CD4-positive, alpha-beta T cell treated with Interferon alpha-2 for 1 hour (primary cell): Measurements from ENCODE around the gene CHST8.

Source experiments
- DNase-seq, 2 donors: peaks; one replicate each; pipeline ENCODE4 v3.0.0-alpha.2; 2020 to 2022

CHST8 gene

DNA sequence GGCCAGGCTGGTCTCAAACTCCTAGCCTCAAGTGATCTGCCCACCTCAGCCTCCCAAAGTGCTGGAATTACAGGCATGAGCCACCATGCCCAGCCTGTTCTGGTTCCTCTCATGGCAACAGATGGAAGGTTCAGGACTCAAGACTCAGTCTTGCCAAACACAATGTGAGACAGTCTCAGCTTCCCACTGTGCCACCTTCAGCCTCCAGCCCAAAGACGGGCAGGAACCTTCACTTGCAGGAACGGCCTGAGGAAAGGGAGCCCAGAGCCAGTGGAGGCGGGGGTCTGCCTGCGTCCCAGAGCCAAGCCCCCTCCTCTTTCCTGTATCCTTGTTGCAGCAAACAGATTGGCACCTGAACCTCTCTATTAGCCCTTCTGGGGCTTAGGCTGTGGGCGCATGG lies 2.9 kb upstream of the CHST8 start:
- DNase-seq: no peak

DNA sequence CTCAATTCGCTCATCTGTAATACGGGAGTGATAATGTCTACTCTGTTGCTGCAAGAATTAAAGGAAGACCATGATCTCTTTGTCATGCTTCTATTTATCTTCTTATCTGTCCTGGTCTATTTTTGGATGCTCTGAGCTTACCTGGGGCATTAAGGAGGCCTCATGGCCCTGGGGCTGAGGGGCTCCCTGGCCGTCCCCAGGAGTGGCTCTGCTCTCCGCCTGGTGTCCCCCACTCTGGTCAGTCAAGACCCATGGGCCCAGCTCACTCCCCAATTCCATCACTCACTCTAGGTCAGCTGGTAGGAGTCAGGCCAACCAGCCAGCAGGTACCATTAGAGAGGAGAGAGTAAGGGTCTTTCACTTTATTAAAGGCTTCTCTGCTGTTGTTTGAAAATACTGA lies 1.1 kb upstream of the CHST8 start:
- DNase-seq: no peak

DNA sequence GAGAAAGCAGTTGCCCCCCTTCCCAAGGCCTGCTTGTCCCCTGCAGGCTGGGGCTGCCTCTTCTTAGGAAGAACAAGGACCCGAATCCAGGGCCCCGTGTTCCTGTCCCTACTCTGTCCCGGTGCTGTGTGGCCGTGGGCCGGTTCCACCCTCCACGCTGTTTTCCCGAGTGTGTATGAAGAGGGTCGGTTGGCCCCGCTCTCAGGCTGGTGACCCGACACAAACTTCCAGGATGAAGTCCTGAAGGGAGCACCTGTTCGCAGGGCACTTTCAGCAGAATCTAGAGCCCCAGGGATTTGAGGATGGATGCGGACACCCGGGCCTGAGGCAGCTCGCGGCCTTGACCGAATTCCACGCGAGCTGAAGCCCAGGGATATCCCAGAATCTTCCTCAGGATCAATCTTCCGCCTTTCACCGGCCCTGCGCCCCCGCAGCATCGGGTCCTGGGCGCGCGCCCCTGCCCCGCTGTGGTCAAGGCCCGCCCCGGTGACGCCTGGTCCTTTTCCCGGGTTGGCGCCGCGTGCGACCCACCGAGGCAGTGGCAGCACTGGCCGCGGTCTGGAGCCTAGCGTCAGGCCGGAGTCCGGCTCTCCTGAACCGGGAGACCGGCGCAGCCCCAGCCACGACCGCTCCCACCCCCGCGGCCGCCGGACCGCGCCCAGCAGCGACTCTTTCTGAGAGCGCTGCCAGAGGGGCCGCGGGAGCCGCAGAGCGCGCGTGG lies 528 bp upstream of the CHST8 start:
- no peak for DNase-seq

DNA sequence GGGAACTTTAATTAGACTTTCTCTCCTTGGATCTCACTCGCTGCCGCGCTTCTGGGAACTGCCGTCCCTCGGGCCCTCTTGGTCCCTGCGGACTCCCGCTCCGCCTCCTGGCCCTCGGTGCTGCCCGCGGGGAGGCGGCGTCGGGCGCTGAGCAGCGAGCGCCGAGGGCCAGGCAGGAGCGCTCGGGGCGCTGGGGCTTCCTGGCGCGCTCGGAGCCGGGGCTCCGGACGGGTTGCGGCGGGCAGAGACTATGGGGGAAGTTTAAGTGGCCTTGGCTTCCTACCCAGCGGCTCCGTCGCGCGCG lies 704 bp downstream of the CHST8 start:
- DNase-seq: no peak

DNA sequence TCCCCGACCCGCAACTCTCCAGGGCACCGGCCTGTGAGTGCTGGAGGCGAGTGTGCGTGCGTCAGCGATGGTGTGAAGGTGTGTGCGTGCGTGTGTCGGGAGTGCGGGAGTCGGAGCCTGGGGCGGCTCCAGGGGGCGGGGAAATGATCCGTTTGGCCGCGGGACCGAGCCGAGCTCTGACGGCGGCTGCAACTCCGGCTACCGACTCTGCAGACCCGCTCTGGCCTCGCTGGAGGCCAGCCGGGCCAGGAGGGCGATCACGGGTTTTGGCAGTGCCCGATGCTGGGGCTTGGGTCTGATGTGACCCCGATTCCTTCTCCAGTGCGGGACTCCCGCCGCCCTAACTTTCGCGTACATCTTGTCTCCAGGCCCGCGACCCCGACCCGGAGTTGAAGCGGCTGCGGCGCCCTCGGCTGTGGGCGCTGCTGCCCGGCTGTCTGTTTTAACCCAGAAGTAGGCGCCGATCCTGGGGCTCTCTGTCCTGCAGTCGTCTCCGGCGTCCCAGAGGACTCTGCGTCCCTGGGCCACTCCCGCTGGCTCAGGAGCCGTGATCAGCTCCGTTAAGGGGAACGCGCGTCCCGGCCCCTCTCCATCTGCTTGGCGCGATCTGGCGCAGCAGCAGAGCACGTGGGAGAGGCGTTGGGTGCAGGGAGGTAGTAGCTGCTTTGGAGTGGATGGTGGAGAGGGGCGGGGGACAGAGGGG lies 1.2 kb downstream of the CHST8 start:
- no peak for DNase-seq

DNA sequence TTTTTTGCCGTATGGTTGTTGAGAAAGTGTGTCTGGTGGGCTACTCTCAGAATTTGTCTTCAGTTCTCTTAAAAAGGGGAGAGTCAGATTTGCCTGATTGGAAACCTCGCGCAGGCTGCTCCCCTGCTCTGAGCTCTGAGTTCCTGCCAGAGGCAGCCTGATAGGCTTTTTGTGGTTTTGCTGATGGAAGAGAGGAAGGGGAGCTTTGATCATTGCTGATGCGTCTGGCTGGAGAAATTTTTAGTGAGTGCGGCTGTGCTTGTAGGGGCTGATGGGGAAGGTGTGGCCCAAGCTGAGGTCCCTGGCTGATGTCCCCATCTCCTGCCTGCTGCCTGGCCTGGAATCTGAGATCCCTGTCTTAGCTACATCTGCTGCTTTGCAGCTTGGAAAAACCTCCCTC lies 2.8 kb downstream of the CHST8 start:
- DNase-seq: no peak

DNA sequence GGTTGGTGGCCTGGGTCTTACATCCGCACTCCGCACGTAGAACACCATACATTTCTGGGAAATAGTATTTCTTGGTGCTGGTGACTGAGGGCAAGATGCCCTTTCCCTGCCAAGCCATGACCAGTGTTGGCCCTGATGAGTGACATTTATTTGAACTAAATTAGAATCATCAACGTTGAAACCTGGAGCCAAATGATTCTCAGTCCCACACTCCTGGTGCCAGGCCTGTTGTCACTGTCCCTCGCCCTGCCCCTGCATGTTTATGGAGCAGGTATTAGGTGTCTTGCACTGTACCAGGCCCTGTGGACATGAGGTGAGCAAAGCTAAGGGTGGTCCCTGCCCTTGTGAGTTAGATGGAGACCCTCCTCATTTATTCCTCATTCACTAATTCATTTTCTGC lies 5.8 kb downstream of the CHST8 start:
- no peak for DNase-seq

DNA sequence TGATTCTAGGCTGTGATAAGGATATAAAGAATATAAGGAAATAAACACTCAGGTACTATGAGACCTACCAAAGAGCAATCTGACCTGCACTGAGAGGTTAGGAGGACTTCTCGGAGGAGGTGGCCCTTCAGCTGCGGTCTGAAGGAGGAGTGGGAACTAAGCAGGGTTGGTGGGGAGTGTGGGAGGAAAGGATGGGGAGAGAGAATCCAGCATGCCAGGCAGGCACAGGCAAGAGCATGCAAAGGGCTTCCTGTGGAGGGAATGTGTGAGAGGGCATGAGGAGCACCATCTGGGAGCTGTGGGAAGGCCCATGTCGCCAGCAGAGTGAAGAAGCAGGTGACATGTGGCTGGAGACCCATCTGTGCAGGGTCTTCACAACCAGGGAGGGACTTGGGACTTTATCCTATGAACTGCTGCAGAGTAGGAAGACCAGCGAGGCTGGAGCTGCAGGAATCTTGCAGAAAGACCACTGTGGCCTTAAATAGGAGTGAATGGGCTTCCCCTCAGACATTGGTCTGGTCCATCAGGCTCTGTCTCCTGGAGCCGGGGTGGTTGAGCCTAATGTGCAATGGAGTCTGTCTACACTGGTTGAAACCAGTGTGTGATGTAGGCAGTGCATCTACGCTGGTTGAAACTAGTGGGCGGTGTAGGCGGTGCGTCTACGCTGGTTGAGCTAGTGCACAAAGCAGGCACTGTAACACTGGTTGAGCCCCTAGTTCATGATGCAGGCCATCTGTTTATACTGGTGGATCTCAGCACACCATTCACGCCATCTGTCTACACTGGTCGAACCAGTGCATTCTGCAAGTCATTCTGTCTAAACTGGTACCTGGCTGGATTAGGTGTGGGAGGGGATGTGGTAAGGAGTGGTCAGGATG lies 6.4 kb downstream of the CHST8 start:
- no peak for DNase-seq

DNA sequence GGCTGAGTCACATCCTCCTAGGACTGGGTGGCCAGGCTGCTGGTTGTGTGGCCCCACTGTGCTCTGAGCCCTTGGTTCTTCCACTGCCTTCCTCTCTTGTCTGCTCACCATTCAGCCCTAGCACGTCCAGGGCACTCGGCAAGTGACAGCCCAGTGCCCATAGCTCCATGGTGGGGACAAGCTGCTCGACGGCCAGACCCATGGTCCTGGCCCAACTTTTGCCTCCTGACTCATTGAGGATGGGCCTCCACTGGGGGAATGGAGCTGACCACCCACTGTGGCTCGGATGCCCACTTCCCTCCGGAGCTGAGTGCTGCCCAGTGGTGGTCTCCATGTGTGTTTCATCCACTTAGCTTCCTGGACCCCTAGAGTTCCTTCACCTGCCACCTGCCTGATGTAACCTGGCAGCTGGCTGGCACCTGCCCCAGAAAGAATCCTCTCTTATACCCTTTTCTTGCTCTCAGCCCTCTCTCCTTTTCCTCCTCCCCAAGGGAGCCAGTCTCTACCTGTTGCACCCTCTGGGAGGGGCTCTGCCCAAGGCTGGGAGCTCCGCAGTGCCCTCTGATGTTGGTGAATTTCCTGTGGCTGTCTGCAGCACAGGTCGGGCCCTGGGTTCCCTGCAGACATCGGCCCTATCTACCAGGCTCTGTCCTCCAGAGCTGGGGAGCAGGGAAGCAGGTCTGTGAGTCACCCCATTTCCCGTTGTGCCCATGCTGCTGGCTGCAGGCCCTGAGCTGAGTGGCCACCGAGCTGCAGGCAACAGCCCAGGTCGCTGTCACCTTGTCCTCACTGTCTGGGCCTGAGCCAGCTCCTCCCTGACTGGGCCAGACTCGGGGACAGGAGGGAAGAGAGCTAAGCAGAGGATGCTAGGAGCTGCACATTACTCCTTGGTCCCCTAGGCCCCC lies 7.4 kb downstream of the CHST8 start:
- no peak for DNase-seq

DNA sequence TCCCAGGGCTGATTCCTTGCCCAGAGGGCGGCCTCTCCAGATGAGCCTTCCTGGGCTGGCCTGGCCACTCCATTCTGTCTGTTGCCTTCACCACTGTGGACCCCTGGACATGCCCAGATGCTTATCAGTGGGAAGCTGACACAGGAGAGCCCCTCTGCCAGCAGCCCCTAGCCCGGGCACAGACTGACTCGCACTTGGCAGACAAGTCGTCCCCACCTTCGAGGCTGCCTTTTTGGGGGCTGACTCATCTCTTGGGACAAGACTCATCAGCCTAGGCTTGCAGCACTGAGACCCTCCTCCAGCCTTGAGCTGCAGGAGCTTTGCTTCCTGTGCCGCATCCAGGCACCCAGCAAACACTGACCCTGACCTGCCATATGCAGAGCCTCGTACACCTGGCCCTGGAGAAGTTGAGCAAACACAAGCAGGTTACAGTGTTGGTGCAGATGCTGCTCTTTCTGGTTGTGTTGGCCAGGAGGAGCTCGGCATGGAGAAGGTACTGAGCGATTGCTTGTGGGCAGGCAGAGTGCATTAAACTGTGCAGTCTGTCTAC lies 8.1 kb downstream of the CHST8 start:
- DNase-seq: no peak

DNA sequence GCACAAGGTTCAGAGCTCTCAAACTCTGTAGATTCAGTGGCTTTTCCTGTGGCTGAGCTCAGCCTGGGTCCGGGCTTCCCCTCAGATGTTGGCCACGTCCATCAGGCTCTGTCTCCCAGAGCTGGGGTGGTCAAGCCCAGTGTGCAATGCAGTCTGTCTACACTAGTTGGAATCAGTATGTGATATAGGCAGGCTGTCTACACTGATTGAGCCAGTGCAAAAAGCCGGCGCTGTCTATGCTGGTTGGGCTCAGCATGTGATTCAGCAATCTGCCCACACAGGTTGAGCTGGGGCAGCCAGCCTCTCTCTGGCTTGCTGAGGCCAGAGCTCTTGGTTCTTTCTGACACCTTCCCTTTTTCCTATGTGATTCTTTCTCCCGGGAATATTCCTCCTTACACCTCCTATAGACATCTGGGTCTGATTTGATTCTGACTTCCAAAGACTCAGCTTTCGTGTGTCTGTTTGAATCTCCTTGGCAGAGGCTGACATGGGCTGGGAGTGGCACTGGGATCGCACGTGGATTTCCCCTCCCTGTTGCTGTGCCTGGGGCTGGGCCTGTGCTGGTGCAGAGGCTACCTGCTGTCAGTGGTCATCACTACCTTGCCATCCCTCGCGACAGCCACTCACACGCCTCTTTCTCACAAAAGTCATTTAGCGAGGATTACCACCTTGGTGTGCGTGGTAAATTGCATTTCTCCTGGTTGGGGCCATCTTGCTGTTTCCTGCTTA lies 9.3 kb downstream of the CHST8 start:
- DNase-seq: no peak

DNA sequence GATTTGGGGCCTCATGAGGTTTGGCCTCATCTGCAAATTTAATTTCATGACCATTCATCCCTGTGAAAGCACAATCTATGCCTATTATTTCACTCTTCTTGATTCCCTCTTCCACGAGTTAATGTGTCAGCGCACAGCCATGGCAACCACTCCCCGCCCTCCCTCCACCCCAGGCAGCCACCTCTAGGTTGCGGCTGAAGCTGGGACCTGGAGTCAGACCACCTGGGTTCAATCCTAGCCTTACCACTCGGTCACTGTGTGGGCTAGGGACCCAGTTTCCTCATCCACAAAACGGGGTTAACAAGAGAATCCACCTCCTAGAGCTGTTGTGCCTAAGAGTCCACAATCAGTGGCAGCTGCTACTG lies 9.8 kb downstream of the CHST8 start:
- DNase-seq: no peak

DNA sequence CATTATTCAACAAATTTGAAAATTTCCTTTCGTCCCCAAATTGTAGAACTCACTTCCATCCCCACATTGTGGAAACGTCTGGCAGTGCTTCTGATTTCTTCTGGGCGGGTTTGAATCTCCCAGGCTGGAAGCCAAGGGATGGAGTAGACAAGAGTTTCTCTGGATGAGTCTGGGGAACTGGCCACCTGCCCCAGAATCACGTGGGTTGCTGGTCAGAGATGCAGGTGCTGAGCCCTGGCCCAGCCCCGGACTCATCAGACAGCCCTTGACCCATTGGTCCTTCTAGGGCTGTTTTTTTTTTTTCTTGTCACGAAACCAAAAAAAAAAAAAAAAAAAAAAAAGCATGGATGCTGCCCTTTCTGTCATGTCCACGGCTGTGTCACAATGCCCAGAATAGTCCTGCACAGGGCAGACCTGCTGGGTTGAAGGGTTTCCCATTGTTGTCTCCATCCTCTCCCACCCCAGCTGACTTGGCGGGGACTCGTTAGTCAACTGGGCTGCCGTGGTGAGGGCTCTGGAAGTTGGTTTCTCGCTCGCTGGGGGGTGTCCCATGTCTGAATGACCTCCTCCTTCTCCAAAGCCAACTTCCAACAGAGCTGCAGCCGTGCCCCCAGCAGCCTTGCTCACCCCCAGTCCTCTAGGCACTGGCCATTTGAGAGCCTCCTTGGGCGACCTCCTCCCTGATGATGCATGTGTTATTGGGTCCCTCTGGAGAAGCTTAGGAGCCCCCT lies 12.8 kb downstream of the CHST8 start:
- DNase-seq: no peak

DNA sequence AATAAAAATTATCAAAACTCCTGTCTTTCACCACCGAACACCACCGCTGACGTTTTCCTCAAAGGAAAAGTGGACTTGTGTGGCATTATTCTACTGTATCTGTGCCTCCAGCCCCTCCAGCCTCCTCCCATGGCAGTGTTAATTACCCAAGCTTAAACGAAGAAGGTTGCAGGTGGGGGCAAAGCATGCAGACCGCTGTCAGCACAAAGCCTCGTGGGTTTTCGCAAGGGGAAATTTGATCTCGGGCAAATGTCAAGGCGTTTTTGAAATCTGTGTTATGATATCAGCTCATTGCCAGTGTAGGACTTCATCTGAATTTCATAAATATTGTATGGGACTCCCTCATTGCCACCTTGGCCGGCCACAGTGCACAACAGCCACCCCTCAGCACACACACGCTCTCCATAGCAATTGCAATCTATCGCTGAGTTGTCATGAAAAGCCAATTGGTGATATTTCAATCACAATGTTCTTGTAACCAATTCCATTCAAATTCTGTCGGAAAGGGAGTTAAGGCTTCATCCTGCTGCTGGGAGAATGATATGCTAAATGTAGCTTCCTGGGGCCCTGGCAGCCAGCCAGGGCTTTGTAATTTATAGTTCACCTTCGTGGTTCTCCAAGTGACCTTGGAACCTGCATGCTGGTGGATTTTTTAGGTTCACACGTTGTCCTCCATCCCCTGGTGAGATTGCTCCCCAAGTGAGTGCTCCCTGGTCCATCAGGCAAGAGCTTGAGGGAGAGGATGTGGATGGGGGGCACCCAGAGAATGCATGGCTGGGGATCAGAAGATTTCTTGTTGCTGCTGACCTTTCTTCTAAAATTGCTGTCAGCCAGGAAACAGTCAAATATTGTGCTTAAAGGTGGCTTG lies 16.6 kb downstream of the CHST8 start:
- DNase-seq: no peak

DNA sequence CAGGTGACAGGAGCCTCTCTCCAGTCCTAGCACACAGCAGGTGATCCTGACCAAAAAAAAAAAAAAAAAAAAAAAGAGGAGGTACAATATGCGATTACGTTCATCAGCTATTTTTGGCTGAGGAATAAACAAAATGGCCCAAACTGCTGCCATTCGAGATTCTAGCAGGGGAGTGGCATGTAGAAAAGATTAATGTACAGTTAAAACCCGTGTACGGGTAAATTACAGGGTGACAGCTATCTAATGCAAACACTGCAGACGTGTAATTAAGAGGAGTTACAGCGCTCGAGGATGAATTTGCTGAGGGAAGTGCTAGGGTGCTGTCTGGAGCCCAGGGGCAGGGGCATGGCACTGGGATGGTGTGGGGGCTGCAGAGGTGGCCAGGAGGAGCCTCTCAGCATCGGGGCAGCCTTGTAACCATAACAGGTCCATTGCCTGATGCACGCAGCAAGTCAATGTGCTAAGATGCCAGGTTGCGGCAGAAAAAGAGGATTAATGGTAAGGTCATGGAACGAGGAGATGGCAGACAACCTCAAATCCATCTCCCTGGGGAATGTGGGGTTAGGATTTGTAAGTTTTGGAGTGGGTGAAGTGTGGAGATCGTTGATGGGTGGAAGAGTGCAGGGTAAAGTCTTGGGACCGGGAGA lies 17.4 kb downstream of the CHST8 start:
- DNase-seq: no peak

DNA sequence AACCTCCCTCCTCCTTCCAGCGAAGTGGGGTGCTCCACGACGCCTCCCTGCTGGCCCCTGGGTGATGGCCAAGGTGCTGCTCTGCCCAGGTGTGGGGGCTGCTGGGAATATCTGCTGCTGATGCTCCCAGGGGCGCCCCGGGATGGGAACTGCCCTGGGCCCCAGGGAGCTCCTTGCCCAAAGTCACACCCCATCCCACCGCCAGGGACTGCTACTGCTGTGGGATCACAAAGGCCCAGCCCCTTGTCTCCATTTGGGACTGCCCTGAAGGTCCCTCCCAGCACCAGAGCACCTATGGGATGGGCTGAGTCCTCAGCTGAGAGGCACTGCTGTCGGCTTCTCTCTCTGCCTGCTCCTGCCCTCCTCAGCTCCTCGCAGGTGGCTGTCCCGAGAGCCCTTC lies 19.0 kb downstream of the CHST8 start:
- no peak for DNase-seq

DNA sequence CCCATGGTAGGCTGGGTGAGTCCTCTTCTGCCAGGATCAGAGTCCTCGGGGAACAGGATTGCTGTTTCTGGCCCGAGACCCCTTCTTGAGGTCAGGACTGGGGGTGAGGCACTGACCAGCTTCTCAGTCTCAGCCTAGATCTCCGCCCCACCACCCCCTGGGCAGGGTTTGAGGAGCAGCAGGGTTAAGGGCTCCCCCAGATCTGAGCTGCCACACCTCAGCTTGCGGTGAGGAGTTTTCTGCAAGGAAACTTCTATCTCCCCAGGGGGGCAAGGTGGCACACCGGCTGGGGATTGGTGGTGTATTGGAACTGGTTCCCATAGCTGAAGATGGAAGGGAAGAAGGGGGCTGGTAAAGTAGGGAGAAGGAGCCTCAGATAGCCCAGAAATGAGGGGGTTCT lies 19.5 kb downstream of the CHST8 start:
- DNase-seq: no peak

DNA sequence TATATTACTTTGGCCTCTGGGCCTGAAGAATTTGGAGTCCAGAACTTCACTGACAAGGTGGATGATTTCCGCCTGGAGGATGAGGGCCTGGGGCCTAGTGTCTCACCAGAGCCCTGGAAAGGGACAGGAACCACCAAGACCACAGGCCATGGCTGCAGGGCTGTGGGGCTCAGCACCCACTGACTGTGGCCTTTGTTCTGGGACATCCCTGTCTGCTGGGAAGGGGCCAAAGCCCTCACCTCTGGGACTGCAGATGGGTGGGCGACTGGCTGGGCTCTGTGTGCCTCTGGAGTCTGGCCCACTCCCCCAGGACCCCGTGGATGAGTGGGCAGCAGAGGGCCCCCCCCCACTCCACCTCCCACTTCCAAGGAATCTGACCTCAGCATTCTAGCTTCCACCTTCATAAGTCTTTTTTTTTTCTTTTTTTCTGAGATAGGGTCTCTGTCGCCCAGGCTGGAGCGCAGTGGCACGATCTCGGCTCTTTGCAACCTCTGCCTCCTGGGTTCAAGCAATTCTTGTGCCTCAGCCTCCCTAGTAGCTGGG lies 20.3 kb downstream of the CHST8 start:
- no peak for DNase-seq

DNA sequence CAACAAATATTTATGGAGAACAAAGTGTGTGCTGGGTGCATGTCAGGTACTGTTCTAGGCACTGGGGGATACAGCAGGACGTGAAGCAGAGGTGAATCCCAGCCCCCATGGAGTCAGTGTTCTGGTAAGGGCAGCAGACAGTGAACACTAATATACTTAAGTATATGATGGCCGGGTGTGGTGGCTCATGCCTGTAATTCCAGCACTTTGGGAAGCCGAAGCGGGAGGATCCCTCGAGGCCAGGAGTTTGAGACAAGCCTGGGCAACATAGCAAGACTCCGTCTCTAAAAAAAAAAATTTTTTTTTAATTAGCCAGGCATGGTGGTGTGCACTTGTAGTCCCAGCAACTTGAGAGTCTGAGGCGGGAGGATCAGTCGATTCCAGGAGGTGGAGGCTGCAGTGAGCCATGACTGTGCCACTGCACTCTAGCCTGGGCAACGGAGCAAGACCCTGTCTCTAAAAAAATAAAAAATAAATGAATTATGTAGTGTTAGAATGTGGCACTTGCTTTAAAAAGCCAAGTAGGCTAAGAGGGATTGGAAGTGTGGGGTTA lies 22.6 kb downstream of the CHST8 start:
- DNase-seq: no peak
